Activated T-helper 1 cell treated with anti-CD3 and anti-CD28 coated beads, Interleukin-2, amount 50 U/mL, for 16 hours (primary cell): ENCODE measurements around the gene DLX4.
A peak's percentile ranks its signal among the peaks of the same experiment; 100 is the strongest.

Experiments
- DNase-seq, 2 donors: peaks; one replicate each; pipeline ENCODE4 v3.0.0-alpha.2; 2020; ENCODE audit warnings: low read depth in 1 of 2, low spot score in 1 of 2

Gene DLX4

DNA sequence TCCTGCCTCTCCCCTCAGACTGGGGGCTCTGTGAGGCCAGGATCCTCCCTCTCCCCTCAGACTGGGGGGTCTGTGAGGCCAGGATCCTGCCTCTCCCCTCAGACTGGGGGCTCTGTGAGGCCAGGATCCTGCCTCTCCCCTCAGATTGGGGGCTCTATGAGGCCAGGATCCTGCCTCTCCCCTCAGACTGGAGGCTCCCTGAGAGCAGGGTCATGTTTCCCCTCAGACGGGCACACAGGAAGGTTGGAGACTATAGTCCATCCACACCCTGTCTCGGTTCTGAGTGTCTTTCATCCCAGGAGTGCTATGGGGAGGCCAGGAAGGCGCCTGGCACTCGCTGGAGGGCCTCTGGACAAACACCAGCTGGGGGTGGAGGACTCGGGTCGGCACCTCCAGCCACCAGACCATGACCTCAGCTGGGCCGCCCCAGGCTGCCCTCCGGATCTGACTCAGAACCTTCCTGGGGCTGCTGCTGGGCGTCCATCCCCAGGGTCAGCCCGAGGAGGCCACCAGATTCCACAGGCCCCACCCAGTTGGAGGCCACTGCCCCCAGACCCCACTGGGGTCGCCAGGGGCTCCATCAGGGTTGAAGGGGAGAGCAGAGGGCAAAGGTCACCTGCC, 21.9 kb upstream of the DLX4 start:
- DNase-seq: no peak

DNA sequence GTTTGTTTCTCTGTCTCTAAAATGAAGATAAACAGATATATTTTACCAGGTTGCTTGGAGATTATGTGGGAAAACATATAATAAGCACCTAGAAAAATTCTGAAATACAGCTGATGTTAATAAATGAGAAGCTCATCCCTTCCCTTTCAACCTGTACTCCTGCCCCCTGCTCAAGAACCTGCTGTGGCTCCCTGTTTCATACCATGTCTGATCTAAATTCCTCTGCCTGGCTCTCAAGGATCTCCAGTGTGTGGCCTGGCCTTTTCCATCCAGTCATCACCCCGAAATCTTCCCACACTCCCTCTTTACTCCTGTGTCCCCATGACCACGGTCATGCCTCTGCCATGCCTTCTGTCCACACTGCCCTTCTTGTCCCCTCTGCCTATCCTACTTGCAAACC, 19.4 kb upstream of the DLX4 start:
- no peak for DNase-seq

- DNase-seq: no peak
Measured at GRCh38 chr17:49951362-49952082, 17.5 kb upstream of the DLX4 start.

GRCh38 chr17:49952209-49952911, 16.6 kb upstream of the DLX4 start:
- DNase-seq: peak; percentile 58 to 71

GRCh38 chr17:49952912-49953497, 16.0 kb upstream of the DLX4 start:
- DNase-seq: no peak

DNA sequence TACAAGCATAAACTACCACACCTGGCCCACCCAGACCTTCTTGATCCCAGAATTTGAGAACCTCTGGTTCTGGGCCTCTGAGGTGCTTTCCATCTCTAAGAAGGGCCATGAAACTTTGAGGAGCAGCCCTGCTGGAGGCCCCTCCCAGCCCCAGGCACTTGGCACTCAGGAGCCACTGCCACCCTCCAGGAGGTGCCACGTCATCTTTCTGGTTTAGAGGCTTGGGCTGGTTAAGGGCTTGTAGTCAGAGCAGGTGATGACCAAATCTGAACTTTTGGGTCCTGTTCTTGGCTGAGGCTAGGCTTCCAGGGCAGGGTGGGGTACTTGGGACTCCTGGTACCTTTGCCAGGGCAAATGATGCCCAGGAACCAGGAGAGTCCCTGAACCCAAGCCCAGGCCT, 13.8 kb upstream of the DLX4 start:
- no peak for DNase-seq

DNA sequence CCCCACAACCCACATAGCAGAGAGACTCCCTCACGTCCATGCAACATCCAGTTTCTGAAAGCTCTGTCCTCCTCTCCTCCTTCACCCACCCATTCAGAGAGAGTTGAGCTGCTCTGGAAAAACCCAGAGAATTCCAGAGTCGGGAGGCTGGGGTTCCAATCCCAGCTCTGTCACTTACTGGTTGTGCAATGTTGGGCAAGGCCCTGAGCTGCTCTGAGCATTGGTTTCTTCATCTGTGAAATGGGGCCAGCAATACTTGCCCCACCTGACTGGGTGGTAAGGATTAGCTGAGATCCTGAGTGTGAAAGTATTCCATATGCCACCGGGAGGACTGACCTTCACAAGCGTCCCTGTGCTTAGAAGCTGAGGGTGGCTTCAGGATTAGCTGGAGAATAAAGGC, 12.2 kb upstream of the DLX4 start:
- DNase-seq: no peak

- no peak for DNase-seq
Measured at GRCh38 chr17:49957350-49957749, 11.6 kb upstream of the DLX4 start.

DNA sequence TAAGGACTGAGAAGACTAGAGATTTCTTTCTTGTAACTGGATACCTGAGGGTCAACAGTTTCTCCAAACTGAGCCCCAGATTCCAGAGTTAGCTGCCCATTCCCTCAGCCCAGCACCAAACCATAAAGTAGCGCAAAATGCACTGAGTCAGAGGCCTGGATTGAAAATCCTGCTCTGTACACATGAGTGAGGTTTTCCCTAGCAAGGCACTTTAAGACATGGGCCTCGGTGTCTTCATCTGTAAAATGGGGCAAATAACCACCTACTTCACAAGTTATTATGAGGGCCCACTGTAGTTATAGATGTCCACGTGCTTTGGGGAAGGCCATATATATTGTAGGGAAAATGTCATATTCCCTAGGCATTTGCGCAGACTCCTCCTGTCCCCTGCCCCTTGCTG, 10.3 kb upstream of the DLX4 start:
- no peak for DNase-seq

DNA sequence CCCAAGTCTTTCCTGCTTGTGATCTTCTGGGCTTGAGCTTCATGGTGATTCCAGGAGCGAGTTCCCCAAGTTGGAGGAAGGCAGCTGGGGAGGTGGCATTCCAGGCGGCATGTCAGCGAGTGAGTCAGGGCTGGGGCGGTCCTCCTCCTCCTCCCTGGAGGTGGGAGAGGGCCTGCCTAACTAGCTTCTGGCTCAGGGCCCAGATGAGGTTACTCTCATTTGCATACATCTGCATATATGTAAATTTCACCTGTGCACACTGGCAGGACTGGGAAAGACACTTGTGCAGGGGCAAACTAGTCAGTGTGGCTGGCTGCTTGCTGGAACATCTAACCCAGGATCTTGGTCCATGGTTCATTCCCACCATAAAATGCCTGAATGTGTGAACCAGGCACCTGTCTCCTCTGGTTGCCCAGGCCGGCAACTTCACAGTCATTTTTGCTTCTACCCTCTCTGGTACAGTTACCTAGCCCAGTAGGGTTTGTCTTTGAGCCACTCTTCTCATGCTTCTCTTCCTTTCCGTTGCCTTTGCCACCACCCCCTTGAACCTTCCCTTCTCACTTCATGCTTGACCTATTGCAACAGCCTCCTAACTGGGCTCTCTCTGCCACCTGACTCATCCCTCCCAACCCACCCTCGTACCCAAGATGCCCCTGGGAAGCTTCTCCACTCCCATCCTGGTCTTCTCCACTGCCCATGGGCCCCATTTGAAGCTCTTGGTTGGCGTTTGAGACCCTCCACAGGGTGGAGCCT, 9.6 kb upstream of the DLX4 start:
- no peak for DNase-seq

DNA sequence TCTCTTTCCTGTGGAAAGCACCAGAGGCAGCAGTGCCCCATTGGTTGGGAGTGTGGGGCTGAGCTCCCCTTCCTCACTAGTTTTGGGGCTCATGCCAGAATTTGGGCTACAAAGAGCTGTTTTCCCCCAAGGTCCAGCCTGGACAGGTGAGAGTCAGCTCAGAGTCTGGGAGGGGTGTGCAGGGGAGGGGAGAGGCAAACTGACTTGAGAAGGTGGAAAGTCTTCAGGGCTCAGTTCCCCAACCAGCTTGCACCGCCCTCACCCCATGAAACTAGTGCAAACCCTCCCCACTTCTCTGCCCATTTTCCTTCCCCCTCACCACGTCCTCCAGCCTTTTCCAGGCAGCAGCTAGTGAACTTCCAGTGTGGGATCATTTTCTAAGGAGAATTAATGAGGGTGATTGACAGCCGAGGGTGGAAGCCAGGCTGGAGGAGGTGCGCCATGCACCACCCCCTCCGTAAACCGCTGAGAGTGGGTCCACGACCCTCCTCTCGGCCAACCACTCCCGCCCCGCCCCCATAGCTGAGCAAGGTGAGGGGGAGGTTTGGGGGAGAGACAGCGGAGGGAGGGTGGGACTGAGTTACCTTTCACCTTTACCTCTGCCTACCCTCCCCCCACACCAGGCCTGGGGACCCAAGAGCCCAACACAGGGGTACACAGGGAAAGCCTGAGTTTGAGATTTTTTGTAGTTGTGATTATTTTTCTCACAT, 6.2 kb upstream of the DLX4 start:
- DNase-seq: no peak

DNA sequence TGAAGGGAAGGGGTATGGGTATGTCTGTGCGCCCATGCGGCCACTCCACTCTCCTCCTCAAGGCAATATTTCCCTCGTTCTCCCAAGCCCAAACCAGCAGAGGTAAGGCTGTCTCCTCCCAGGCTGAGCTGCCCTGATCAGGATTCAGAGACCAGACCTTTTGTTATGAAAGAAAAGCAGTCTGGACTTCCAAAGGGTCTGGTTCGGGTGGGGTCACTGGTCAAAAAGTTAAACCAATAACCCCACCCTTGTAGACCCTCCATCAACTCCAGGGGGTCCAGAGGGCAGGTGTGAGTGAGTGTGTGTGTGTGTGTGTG, 5.7 kb upstream of the DLX4 start:
- no peak for DNase-seq

DNA sequence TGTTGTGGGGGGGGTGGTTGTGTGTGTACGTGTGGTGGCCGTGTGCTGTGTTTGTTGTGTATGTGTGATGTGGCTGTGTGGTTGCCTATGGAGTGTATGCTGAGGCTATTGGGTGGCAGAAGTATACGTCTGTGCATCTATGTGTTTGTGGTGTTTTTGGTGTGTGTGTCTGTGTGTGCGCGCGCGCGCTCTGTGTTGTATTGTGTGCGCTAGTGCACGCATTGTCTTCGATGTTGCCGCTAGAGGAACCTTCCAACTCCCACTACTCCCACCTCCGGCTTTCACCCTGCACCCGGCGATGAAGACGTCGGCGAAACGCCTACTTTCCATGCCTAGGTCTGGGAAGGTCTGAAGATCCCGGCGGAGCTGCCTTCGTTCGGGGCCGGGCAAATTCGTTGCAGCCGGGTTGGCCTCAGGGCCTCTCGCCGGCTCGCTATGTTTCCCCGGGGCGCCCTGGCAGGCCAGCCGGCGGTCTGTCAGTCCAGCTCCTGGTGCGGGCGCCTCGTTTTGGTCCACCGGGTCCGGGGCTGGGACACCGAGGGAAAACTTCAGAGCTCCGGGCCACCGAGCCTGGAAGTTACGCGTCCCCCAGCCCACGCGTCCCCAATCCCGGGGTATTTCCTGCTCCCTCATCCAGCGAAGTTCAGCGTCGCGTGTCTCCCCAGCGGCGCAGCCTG, 5.2 kb upstream of the DLX4 start:
- no peak for DNase-seq

- no peak for DNase-seq
Measured at GRCh38 chr17:49964303-49964768, 4.7 kb upstream of the DLX4 start.

GRCh38 chr17:49964769-49965523, 4.0 kb upstream of the DLX4 start:
- no peak for DNase-seq

- no peak for DNase-seq
Measured at GRCh38 chr17:49965524-49965909, 3.5 kb upstream of the DLX4 start.

- no peak for DNase-seq
Measured at GRCh38 chr17:49966767-49967166, 2.2 kb upstream of the DLX4 start.

GRCh38 chr17:49967205-49967604, 1.8 kb upstream of the DLX4 start:
- no peak for DNase-seq

DNA sequence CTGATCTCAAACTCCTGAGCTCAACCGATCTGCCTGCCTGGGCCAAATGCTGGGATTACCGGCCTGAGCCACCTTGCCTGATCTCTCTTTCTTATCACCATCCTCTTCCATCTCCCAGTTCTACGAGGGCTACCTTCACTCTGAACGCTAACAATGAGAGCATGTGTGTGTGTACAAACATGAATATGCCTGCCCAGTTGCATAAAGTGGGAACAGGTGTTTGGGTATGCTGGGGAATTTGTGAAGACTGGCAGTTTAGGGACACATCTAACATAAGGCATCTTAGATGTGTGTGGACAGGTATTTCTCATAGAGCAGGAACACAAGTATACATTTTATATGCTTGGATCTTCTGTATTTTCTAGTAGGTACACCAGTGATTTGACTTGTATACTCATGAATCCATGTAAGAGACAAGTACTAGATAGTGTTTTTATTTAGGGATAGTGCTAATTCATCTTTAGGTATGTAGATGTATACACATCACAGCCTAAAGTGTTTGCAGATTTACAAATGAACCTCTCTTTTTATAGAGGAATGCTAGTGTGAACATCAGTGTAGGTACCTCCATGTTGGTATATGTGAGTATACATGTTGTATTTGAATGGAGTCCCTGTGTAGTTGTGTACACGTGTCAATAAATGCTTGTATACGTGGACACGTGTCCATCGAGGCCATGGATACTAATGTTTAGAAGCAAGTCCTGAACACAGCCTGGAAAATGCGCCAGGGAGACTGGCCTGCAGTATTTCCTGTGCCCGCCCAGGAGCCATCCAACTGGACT, 1.2 kb upstream of the DLX4 start:
- DNase-seq: no peak
